Activated CD8-positive, alpha-beta T cell treated with anti-CD3 and anti-CD28 coated beads for 36 hours (primary cell): ENCODE measurements around the gene SERPINE1. TPM values are rescaled to one million over a fixed set of nuclear protein-coding genes. Genes with fewer than 3 reads are reported as not detected.
"Not testable (repeated sequence)": the region's sequence is repeated elsewhere in the genome, so short reads cannot be mapped to it uniquely, and the experiment has no call there.

Source experiments
- ATAC-seq: fragments of 200-7000 bp; cut with Tn5 transposase; one replicate; pipeline ENCODE4 v1.10.0; 2021; ENCODE audit warnings: mild to moderate bottlenecking, moderate library complexity
- CTCF ChIA-PET: fragments of 350-600 bp; sonication (Branson Sonifier 250); formaldehyde crosslinking; loops from one replicate; lab custom pipeline; 2021; ENCODE audit warnings: antibody characterized with exemption; lab: Charles Lee
- POLR2A ChIA-PET: fragments of 350-600 bp; sonication (Branson Sonifier 250); formaldehyde crosslinking; loops from one replicate; lab custom pipeline; 2021; ENCODE audit warnings: antibody characterized with exemption; lab: Charles Lee
- DNase-seq: peaks from one replicate; pipeline ENCODE4 v3.0.0-alpha.2; 2020
- H3K27ac Mint-ChIP-seq: one replicate; pipeline ENCODE4 v1.8.0; 2021; ENCODE audit warnings: mild to moderate bottlenecking, mixed read lengths
- H3K27me3 Mint-ChIP-seq: one replicate; pipeline ENCODE4 v1.8.0; 2021; ENCODE audit warnings: mixed read lengths
- H3K36me3 Mint-ChIP-seq: one replicate; pipeline ENCODE4 v1.8.0; 2021; ENCODE audit warnings: low read depth, mixed read lengths
- H3K4me1 Mint-ChIP-seq: one replicate; pipeline ENCODE4 v1.8.0; 2021; ENCODE audit warnings: low read depth, mixed read lengths
- H3K4me3 Mint-ChIP-seq: one replicate; pipeline ENCODE4 v1.8.0; 2021; ENCODE audit warnings: mild to moderate bottlenecking, moderate library complexity, mixed read lengths
- H3K9me3 Mint-ChIP-seq: one replicate; pipeline ENCODE4 v1.8.0; 2021; ENCODE audit warnings: mixed read lengths
- intact Hi-C: fragments of 100-400 bp; cut with micrococcal nuclease; formaldehyde crosslinking; loops from one replicate; pipeline ENCODE4 v1.10.0; 2022
- total RNA-seq, 2 experiments: library from RNA; stranded (reverse); gene quantifications; one replicate each; pipeline ENCODE4 v1.2.3, GENCODE V29; 2021
- TF ChIP-seq, protein P1 (sequence below): fragments of 200-600 bp; IDR thresholded peaks from one replicate; pipeline ENCODE4 v1.8.0; 2022; ENCODE audit warnings: antibody characterized with exemption, mild to moderate bottlenecking

Gene SERPINE1
- total RNA-seq, 2 experiments from 2014 or later = 1.2 to 1.3 TPM

DNA sequence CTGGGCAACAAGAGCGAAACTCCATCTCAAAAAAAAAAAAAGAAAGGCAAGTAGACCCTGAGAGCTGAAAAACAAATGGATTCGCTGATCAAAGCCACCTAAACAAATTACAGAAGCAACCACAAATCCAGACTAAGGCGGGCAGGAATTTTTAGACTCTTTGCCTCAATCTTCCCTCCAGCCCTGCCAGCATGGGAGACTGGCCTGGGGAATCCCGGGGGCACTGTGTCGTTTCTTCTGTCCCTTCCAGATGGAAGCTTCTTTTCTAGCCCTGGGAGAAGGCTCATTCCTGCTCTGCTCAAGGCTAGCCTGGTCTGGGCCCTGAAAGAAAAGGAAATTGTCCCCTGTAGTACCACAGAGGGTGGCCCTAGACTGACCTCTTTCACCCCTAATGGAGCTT, 15.6 kb upstream of the SERPINE1 start:
- no peak for DNase-seq
- ChIA-PET POLR2A (no interaction called here), CTCF (interaction anchor here (1.2 to 1.5 kb wide), 3 partner anchors 16 to 81 kb away, joined by 3 to 5 read pairs (median 3); no protein-coding TSS in a partner anchor)
- Mint-ChIP-seq H3K4me1 (peaks cover 3% of the 10 kb centered on the region), H3K36me3 (no peaks in the 10 kb centered on the region), H3K9me3 (no peaks in the 10 kb centered on the region), H3K27me3 (peaks cover 3% of the 10 kb centered on the region), H3K27ac (no peak overlapping the region), H3K4me3 (no peak overlapping the region)
- TF ChIP-seq, protein P1, sequence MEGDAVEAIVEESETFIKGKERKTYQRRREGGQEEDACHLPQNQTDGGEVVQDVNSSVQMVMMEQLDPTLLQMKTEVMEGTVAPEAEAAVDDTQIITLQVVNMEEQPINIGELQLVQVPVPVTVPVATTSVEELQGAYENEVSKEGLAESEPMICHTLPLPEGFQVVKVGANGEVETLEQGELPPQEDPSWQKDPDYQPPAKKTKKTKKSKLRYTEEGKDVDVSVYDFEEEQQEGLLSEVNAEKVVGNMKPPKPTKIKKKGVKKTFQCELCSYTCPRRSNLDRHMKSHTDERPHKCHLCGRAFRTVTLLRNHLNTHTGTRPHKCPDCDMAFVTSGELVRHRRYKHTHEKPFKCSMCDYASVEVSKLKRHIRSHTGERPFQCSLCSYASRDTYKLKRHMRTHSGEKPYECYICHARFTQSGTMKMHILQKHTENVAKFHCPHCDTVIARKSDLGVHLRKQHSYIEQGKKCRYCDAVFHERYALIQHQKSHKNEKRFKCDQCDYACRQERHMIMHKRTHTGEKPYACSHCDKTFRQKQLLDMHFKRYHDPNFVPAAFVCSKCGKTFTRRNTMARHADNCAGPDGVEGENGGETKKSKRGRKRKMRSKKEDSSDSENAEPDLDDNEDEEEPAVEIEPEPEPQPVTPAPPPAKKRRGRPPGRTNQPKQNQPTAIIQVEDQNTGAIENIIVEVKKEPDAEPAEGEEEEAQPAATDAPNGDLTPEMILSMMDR = no peak
- intact Hi-C loops = no loop called here
- no peak for ATAC-seq

DNA sequence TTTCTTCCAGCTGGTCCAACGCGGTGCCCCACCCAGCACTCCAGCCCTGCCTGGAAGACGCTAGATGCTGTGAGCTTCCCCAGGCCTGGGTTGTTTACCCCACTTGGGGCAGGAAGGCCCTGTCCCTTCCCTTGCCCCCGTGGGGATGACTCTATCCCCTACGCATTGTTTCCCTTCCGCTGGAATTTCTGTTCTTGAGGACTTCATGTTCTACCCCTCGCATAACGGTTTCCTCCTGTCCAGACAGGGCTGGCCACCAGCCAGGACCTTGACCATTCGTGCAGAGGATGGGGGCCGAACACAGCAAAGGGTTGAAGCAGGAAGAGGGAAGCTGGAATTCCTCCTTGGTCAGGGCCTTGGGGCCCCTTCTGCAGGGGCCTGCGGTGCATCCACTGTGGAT, 14.7 kb upstream of the SERPINE1 start:
- intact Hi-C loops = no loop called here
- H3K27me3 Mint-ChIP-seq = peaks cover under 1% of the 10 kb centered on the region

DNA sequence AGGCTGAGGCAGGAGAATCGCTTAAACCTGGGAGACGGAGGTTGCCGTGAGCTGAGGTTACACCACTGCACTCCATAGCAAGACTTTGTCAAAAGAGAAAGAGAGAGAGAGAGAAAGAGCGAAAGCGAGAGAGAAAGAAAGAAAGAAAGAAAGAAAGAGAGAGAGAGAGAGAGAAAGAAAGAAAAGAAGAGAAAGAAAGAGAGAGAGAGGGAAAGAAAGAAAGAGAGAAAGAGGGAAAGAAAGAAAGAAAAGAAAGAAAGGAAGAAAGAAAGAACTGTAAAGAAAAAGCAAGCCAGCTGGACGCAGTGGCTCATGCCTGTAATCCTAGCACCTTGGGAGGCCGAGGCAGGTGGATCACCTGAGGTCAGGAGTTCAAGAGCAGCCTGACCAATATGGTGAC, 13.8 kb upstream of the SERPINE1 start:
- CTCF ChIA-PET = interaction anchor here (1.0 kb wide), 1 partner anchor 170 kb away, joined by 3 read pairs; no protein-coding TSS in a partner anchor
- DNase-seq, intact Hi-C loops, ATAC-seq, H3K4me1 Mint-ChIP-seq, H3K27me3 Mint-ChIP-seq, H3K27ac Mint-ChIP-seq, H3K9me3 Mint-ChIP-seq, POLR2A ChIA-PET, H3K36me3 Mint-ChIP-seq, H3K4me3 Mint-ChIP-seq: not testable (repeated sequence)

More for the DNA sequence above, 14.7 kb upstream of the SERPINE1 start:
- CTCF ChIA-PET = no interaction called here
- TF ChIP-seq, protein P1 = no peak
- no peak overlapping the region for H3K27ac Mint-ChIP-seq
- POLR2A ChIA-PET = interaction anchor here (0.7 kb wide), 1 partner anchor 107 kb away, joined by 3 read pairs; no protein-coding TSS in a partner anchor
- no peak overlapping the region for H3K4me3 Mint-ChIP-seq
- peaks cover 3% of the 10 kb centered on the region for H3K4me1 Mint-ChIP-seq
- H3K9me3 Mint-ChIP-seq = no peaks in the 10 kb centered on the region
- H3K36me3 Mint-ChIP-seq = no peaks in the 10 kb centered on the region
- ATAC-seq (no peak), DNase-seq (no peak)

DNA sequence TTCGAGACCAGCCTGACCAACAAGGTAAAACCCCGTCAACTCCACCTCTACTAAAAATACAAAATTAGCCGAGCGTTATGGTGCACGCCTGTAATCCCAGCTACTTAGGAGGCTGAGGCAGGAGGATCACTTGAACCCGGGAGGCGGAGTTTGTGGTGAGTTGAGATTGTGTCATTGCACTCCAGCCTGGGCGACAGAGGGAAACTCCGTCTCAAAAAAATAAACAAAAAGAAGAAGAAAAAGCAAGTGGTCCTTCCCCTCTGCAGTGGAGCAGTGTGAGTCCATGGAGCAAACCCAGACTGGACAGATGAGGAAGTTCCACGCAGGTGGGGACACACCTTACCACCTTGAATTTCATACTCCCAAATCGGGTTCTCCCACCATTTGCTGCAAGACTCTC, 13.1 kb upstream of the SERPINE1 start:
- no peak for DNase-seq
- Mint-ChIP-seq H3K4me1 (no peaks in the 10 kb centered on the region), H3K36me3 (no peaks in the 10 kb centered on the region), H3K27me3 (peaks cover under 1% of the 10 kb centered on the region), H3K9me3 (no peaks in the 10 kb centered on the region), H3K27ac (no peak overlapping the region), H3K4me3 (no peak overlapping the region)
- ChIA-PET POLR2A (no interaction called here), CTCF (interaction anchor here (1.0 kb wide), 1 partner anchor 169 kb away, joined by 3 read pairs; no protein-coding TSS in a partner anchor)
- TF ChIP-seq, protein P1 = no peak
- ATAC-seq = no peak
- intact Hi-C loops = no loop called here

DNA sequence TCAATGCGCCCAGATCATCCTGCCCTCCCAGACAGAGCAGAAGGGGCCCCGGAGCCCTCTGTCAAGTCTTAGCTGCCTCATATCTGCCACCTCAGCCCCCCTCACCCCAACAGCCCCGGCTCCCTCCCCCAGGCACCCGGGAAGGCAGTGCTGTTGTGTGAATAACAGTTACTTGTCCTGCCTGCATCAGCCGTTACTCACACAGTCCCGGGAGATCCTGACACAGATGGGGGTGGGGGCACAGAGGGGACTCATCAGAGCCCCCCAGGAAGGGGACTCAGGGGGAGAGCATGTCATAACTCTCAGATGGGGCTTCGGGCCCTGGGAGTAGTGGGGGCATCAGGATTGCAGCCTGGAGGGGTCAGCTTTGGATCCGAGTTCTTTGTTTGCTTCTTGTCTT, 12.4 kb upstream of the SERPINE1 start:
- H3K4me1 Mint-ChIP-seq = peaks cover under 1% of the 10 kb centered on the region
- TF ChIP-seq, protein P1 = no peak
- H3K4me3 Mint-ChIP-seq = no peak overlapping the region
- peaks cover 3% of the 10 kb centered on the region for H3K27me3 Mint-ChIP-seq
- DNase-seq (no peak), ATAC-seq (no peak)
- POLR2A ChIA-PET = no interaction called here
- no peaks in the 10 kb centered on the region for H3K9me3 Mint-ChIP-seq
- intact Hi-C loops = no loop called here
- no peak overlapping the region for H3K27ac Mint-ChIP-seq
- CTCF ChIA-PET = no interaction called here
- no peaks in the 10 kb centered on the region for H3K36me3 Mint-ChIP-seq
